Stimulated activated naive CD8-positive, alpha-beta T cell treated with anti-CD3 and anti-CD28 coated beads, Interleukin-15, amount 100 ng/mL, for 72 hours (primary cell): Measurements from ENCODE around the gene EML1.

ENCODE experiments used
- ATAC-seq: fragments of 150-1000 bp; cut with Tn5 transposase; 2 replicates; pipeline ENCODE4 v1.10.0; 2021; ENCODE audit warnings: mild to moderate bottlenecking, moderate library complexity
- DNase-seq, 2 donors: peaks; one replicate each; pipeline ENCODE4 v3.0.0; 2021 to 2022
- H3K27ac Mint-ChIP-seq, 2 donors: one replicate each; pipeline ENCODE4 v1.8.0; 2022; ENCODE audit warnings: mild to moderate bottlenecking in 2 of 2, mixed read lengths in 2 of 2, moderate library complexity in 2 of 2
- H3K27me3 Mint-ChIP-seq: one replicate; pipeline ENCODE4 v1.8.0; 2022; ENCODE audit warnings: mixed read lengths
- H3K4me1 Mint-ChIP-seq: one replicate; pipeline ENCODE4 v1.8.0; 2022; ENCODE audit warnings: mild to moderate bottlenecking, mixed read lengths
- H3K4me3 Mint-ChIP-seq, 2 donors: one replicate each; pipeline ENCODE4 v1.8.0; 2022; ENCODE audit warnings: mild to moderate bottlenecking in 2 of 2, mixed read lengths in 2 of 2, moderate library complexity in 1 of 2
- H3K9me3 Mint-ChIP-seq, 2 donors: one replicate each; pipeline ENCODE4 v1.8.0; 2022; ENCODE audit warnings: mixed read lengths in 2 of 2

Gene EML1

GRCh38 chr14:99841436-99842071 is 48.3 kb downstream of the EML1 start:
- no peak for DNase-seq
- H3K9me3 Mint-ChIP-seq, result no peaks in the 10 kb centered on the region
- ATAC-seq, result no peak
- H3K27ac Mint-ChIP-seq, result no peak overlapping the region
- H3K4me1 Mint-ChIP-seq, result no peaks in the 10 kb centered on the region
- peaks cover 61% of the 10 kb centered on the region for H3K27me3 Mint-ChIP-seq
- H3K4me3 Mint-ChIP-seq, result no peak overlapping the region

DNA sequence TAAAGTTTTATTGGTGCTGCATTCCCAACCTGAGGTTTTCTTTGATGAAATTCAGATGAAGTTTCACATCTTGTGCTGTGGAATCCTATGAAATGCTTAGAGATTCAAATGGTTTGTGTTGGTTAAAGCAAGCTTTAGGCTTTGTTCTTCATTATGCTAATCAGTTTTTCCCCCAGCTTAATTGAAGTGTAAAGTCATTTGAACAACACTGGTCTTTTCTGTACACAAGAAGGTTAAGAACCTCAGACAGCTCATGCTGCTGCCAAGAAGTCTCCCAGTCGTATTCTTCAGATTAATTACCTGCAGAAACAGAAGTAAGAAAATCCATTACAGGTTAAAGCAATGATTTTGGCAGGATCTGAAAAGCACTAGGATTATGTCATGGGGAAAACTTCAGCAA is 48.9 kb downstream of the EML1 start:
- H3K27ac Mint-ChIP-seq, result no peak overlapping the region
- no peak for ATAC-seq
- peaks cover 59% of the 10 kb centered on the region for H3K27me3 Mint-ChIP-seq
- peaks cover 4% of the 10 kb centered on the region in 2 donors for H3K9me3 Mint-ChIP-seq
- no peaks in the 10 kb centered on the region for H3K4me1 Mint-ChIP-seq
- H3K4me3 Mint-ChIP-seq, result no peak overlapping the region
- DNase-seq, result no peak

DNA sequence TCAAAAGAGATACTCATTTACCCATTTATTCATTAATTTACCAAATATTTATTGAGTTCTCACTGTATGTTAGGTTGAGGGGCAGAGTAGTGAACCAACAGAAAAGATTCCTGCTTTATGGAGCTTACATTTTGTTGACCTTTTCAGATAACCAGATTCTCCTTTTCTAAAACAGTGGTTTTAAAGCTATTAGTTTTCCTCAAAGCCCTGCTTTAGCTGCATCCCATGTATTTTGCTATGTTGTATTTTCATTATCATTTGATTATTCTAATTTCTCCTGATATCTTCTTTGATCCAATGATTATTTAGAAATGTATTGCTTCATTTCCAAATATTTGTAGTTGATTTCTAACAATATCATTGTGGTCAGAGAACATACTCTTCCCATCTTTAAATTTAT is 53.6 kb downstream of the EML1 start:
- H3K4me3 Mint-ChIP-seq, result no peak overlapping the region
- H3K9me3 Mint-ChIP-seq, result peaks cover 5 to 7% of the 10 kb centered on the region in 2 donors
- ATAC-seq (no peak), DNase-seq (no peak)
- no peak overlapping the region for H3K27ac Mint-ChIP-seq
- no peaks in the 10 kb centered on the region for H3K4me1 Mint-ChIP-seq
- peaks cover 53% of the 10 kb centered on the region for H3K27me3 Mint-ChIP-seq

DNA sequence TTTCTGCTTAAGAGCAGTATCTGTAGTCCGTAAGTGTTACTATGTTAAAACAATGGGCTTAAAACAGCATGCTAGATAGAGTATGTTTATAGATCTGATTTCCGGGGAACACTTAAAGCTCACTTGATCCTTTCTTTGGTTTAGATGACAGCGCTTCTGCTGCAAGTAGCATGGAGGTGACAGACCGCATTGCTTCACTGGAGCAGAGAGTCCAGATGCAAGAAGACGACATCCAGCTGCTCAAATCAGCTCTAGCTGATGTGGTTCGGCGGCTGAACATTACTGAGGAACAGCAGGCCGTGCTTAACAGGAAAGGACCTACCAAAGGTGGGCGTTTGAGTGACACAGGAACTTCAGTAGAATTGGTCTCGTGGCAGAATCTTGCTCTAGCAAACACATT is 57.5 kb downstream of the EML1 start:
- no peaks in the 10 kb centered on the region for H3K4me1 Mint-ChIP-seq
- H3K27ac Mint-ChIP-seq, result no peak overlapping the region
- H3K9me3 Mint-ChIP-seq, result peaks cover 5 to 7% of the 10 kb centered on the region in 2 donors
- DNase-seq, result no peak
- H3K27me3 Mint-ChIP-seq, result peaks cover 48% of the 10 kb centered on the region
- H3K4me3 Mint-ChIP-seq, result no peak overlapping the region
- ATAC-seq, result no peak

- H3K4me1 Mint-ChIP-seq, result no peaks in the 10 kb centered on the region
- peaks cover 40% of the 10 kb centered on the region for H3K27me3 Mint-ChIP-seq
- H3K4me3 Mint-ChIP-seq, result no peak overlapping the region
- no peak for ATAC-seq
- H3K27ac Mint-ChIP-seq, result no peak overlapping the region
- H3K9me3 Mint-ChIP-seq, result no peaks in the 10 kb centered on the region
- DNase-seq, result no peak
Observed at GRCh38 chr14:99852578-99852977, 59.4 kb downstream of the EML1 start.

DNA sequence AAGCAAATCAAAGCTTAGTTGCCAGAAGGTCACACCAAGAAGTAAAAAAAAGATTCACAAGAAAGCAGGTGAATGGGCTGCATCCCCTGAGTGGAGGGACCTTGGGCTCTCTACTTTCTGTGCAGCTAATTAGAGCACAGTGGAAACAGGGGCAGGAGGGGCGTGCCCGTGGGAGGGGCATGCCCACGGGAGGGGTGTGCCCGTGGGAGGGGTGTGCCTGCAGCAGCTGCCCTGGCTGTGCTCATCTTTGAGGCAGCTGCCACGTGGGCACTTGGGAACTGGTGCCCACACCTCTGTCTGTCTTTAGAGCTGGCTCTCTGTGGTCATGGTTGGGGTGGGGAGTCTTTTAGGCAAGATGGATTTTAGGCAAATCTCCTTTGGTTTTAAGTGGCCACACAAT is 60.0 kb downstream of the EML1 start:
- no peaks in the 10 kb centered on the region for H3K4me1 Mint-ChIP-seq
- H3K27me3 Mint-ChIP-seq, result peaks cover 40% of the 10 kb centered on the region
- no peaks in the 10 kb centered on the region for H3K9me3 Mint-ChIP-seq
- H3K27ac Mint-ChIP-seq, result no peak overlapping the region
- no peak overlapping the region for H3K4me3 Mint-ChIP-seq
- ATAC-seq (no peak), DNase-seq (no peak)

DNA sequence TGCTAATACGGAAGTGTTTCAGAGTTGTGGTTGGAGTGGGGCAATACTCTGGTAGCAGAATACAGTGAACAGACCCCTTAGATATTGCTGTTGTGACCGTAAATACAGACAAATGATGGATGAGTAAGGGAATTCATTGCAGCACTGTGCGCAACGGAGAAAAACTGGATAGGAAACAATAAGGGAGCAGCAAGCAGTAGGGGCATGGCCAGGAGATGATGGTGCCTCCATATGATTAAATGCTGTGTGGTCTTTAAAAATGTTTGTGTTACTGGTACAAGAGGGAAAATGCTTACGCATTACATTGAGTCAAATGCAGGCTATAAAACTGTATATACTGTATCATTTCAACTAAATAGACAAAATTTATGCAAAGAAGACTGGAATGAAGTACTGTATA is 61.6 kb downstream of the EML1 start:
- DNase-seq (no peak), ATAC-seq (no peak)
- no peak overlapping the region for H3K4me3 Mint-ChIP-seq
- no peaks in the 10 kb centered on the region for H3K9me3 Mint-ChIP-seq
- peaks cover 36% of the 10 kb centered on the region for H3K27me3 Mint-ChIP-seq
- H3K4me1 Mint-ChIP-seq, result no peaks in the 10 kb centered on the region
- H3K27ac Mint-ChIP-seq, result no peak overlapping the region

GRCh38 chr14:99855271-99855670 is 62.1 kb downstream of the EML1 start:
- H3K27me3 Mint-ChIP-seq, result peaks cover 36% of the 10 kb centered on the region
- no peak overlapping the region for H3K27ac Mint-ChIP-seq
- H3K9me3 Mint-ChIP-seq, result no peaks in the 10 kb centered on the region
- no peaks in the 10 kb centered on the region for H3K4me1 Mint-ChIP-seq
- DNase-seq (no peak), ATAC-seq (no peak)
- no peak overlapping the region for H3K4me3 Mint-ChIP-seq

DNA sequence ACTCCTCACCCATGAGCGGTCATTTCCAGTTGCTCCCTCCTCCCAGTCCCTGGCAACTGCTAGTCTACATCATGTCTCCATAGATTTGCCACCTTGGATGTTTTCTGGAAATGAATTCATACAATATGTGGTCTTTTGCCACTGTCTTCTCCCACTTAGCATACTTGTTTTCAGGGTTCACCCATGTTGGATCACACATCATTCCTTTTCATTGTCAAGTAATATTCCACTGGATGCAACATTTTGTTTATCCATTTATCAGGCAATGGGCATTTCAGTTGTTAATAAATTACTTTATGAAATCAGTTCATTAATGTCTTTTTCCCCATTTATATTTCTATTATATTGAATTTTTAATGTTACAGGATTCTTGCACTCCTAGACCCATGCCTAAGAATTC is 64.3 kb downstream of the EML1 start:
- no peak for DNase-seq
- Mint-ChIP-seq H3K9me3 (no peaks in the 10 kb centered on the region), H3K4me1 (no peaks in the 10 kb centered on the region), H3K27ac (no peak overlapping the region), H3K4me3 (no peak overlapping the region), H3K27me3 (peaks cover 23% of the 10 kb centered on the region)
- ATAC-seq, result no peak

DNA sequence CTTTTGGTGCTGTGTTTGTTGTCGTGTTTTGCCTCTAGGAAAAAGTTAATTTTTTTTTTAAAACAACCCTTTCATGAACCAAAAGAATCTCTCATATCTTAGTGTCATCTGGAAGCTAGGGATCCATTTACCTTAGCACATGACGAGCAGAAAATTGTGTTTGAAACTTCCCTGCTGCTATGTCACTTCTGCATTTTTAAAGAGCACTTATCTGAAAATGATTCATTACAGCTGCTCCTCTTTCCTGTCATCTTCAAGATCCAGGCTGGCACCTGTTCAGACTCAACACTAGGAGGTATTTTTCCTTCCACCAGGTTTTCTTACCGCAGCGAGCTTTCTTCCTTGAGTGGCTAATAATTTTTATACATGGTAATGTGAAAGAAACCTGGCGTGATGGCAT is 67.0 kb downstream of the EML1 start:
- DNase-seq (no peak), ATAC-seq (no peak)
- peaks cover 16% of the 10 kb centered on the region for H3K27me3 Mint-ChIP-seq
- no peaks in the 10 kb centered on the region for H3K9me3 Mint-ChIP-seq
- no peak overlapping the region for H3K27ac Mint-ChIP-seq
- H3K4me3 Mint-ChIP-seq, result no peak overlapping the region
- no peaks in the 10 kb centered on the region for H3K4me1 Mint-ChIP-seq

DNA sequence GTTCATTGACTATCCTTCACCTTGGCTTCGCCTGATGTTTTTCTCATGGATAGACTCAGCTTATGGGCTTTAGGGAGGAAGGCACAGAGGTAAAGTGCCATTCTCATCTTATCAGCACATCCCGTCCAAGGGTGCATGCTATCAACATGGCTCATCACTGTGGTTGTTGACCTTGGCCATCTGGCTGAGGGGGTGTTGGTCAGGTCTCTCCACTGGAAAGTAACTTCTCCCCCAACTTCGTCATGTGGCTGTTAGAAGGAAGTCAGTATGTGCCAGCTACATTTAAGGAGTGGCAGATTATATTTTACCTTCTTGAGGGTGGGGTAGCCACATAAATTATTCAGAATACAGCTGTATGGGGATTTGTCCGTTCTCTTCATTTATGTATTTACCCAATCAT is 68.9 kb downstream of the EML1 start:
- H3K27me3 Mint-ChIP-seq, result peaks cover 16% of the 10 kb centered on the region
- no peaks in the 10 kb centered on the region for H3K9me3 Mint-ChIP-seq
- H3K4me3 Mint-ChIP-seq, result no peak overlapping the region
- no peaks in the 10 kb centered on the region for H3K4me1 Mint-ChIP-seq
- no peak for ATAC-seq
- DNase-seq, result no peak
- no peak overlapping the region for H3K27ac Mint-ChIP-seq

DNA sequence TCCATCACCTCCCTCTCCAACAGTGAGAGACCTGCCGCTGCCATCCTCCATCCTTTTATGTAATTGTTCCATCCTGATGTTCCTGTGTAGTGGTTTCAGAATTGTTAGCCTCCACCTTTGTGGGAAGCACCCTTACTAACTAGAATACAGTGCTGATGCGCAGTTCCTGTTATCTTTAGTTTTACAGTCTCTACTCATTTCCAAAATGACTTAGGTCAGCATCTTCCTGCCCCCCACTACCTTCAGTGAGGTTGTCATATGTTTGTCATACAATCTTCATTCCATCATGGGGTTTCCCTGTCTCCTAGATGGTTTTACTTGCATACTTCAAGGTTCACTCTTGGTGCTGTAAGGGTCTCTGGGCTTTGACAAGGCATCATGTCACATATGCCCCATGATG is 69.8 kb downstream of the EML1 start:
- no peak overlapping the region for H3K4me3 Mint-ChIP-seq
- peaks cover 23% of the 10 kb centered on the region for H3K27me3 Mint-ChIP-seq
- H3K9me3 Mint-ChIP-seq, result no peaks in the 10 kb centered on the region
- no peak overlapping the region for H3K27ac Mint-ChIP-seq
- ATAC-seq, result no peak
- no peak for DNase-seq
- no peaks in the 10 kb centered on the region for H3K4me1 Mint-ChIP-seq

- H3K27me3 Mint-ChIP-seq, result peaks cover 33% of the 10 kb centered on the region
- ATAC-seq (no peak), DNase-seq (no peak)
- H3K27ac Mint-ChIP-seq, result no peak overlapping the region
- no peak overlapping the region for H3K4me3 Mint-ChIP-seq
- no peaks in the 10 kb centered on the region for H3K4me1 Mint-ChIP-seq
- no peaks in the 10 kb centered on the region for H3K9me3 Mint-ChIP-seq
Observed at GRCh38 chr14:99865408-99865807, 72.2 kb downstream of the EML1 start.

DNA sequence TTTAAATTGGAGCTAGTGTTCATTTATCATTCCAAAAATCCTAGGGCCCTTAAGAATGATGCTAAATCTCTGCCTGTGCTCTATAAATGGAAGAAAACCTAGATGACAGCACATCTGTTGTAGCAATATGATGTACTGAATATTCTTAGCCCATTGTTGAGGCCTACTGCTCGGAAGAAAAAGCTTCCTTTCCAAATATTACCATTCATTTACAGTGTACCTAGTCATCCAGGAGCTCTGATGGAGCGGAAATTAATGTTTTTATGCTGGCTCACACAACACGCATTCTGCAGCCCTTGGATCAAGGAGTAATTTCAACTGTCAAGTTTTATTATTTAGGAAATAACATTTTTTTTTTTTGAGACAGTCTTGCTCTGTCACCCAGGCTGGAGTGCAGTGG is 77.4 kb downstream of the EML1 start:
- peaks cover 46% of the 10 kb centered on the region for H3K27me3 Mint-ChIP-seq
- no peak overlapping the region for H3K4me3 Mint-ChIP-seq
- DNase-seq (no peak), ATAC-seq (no peak)
- H3K27ac Mint-ChIP-seq, result no peak overlapping the region
- H3K4me1 Mint-ChIP-seq, result no peaks in the 10 kb centered on the region
- H3K9me3 Mint-ChIP-seq, result no peaks in the 10 kb centered on the region

DNA sequence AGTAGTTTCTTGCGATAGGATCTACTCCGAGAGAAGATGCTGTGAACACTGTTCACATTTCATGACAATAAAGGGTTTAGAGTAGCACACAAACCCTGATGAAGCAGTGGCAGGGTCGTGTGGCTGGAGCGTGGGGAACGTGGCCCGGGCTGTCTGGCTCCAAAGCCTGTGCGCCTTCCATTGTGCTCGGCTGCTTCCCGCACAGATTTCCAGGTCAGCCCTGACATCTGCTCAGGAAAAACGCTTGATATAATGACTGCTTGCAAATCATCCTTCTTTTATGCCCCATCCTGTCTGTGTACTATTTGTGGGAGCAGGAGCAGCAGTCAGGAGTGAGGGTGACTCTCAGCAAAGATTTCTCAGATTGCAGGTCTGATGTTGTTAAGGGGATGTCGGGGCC is 78.6 kb downstream of the EML1 start:
- Mint-ChIP-seq H3K27ac (no peak overlapping the region), H3K27me3 (peaks cover 53% of the 10 kb centered on the region), H3K4me1 (no peaks in the 10 kb centered on the region), H3K4me3 (no peak overlapping the region), H3K9me3 (no peaks in the 10 kb centered on the region)
- ATAC-seq (no peak), DNase-seq (no peak)

DNA sequence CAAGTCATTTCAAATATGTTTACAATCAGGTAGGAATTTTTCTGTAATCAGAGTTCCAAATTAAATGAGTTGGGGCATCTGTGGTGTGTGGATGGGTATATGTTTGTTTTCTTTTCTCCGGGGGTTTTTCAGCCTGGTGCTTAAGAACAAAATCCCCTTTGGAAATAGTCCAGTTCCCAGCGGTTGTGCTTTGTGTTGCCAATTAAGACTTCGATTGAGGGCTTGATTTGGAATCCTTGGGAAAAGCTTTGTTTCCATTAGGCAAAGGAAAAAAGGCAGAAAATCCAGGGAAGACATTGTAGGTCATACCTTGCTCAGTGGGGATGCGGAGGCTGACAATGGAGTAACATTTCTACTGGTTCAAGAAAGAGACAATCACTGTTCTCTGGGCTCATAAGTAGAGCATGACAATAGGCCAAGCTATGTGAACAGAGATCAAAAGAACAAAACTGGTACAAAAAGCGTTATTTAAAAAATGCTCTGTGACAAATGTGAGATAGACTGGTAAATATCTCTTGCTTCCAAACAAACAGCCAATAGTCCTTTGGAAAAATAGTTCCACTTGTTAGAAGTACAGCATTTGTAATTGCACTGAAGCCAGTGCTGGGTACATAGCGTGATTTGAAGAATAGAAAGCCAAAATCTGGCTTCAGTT is 79.7 kb downstream of the EML1 start:
- H3K27me3 Mint-ChIP-seq, result peaks cover 60% of the 10 kb centered on the region

GRCh38 chr14:99873653-99874052 is 80.4 kb downstream of the EML1 start:
- Mint-ChIP-seq H3K27ac (no peak overlapping the region), H3K4me1 (no peaks in the 10 kb centered on the region)

More for the DNA sequence above, 79.7 kb downstream of the EML1 start:
- DNase-seq, result no peak
- ATAC-seq, result no peak
- no peaks in the 10 kb centered on the region for H3K4me1 Mint-ChIP-seq
- H3K9me3 Mint-ChIP-seq, result no peaks in the 10 kb centered on the region
- H3K27ac Mint-ChIP-seq, result no peak overlapping the region
- H3K4me3 Mint-ChIP-seq, result no peak overlapping the region

More at GRCh38 chr14:99873653-99874052, 80.4 kb downstream of the EML1 start:
- no peak for DNase-seq
- Mint-ChIP-seq H3K27me3 (peaks cover 57% of the 10 kb centered on the region), H3K4me3 (no peak overlapping the region), H3K9me3 (no peaks in the 10 kb centered on the region)
- no peak for ATAC-seq
